ENCODE measurements around the gene RXRB.

DNA sequence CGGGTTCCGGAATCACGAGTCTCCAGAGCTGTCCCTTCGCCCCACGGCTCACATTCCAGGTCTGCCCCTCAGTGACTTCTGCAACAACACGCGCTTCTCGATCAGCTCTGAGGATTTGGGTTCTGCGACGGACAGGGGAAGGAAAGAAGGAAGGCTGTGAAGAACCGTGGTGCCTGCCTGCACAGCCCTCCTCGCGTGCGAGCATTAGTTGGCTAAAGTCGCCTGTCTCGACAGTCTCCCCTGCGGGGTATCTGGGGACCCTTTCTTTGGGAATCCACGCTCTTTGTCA lies 48.1 kb upstream of the RXRB start:
- TF ChIP-seq, protein P1, sequence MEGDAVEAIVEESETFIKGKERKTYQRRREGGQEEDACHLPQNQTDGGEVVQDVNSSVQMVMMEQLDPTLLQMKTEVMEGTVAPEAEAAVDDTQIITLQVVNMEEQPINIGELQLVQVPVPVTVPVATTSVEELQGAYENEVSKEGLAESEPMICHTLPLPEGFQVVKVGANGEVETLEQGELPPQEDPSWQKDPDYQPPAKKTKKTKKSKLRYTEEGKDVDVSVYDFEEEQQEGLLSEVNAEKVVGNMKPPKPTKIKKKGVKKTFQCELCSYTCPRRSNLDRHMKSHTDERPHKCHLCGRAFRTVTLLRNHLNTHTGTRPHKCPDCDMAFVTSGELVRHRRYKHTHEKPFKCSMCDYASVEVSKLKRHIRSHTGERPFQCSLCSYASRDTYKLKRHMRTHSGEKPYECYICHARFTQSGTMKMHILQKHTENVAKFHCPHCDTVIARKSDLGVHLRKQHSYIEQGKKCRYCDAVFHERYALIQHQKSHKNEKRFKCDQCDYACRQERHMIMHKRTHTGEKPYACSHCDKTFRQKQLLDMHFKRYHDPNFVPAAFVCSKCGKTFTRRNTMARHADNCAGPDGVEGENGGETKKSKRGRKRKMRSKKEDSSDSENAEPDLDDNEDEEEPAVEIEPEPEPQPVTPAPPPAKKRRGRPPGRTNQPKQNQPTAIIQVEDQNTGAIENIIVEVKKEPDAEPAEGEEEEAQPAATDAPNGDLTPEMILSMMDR (IDR thresholded peaks at IDR 0.05; ENCODE audit: low read length) = no peak
- TF ChIP-seq EZH2 (optimal IDR thresholded peaks at IDR 0.05; ENCODE audit: low read depth, low read length) (no peak), EZH2phosphoT487 (IDR thresholded peaks at IDR 0.05; ENCODE audit: low read length) (no peak)
